ENCODE data around the gene AP3B2.
A peak's percentile ranks its signal among the peaks of the same experiment; 100 is the strongest.

Gene AP3B2

DNA sequence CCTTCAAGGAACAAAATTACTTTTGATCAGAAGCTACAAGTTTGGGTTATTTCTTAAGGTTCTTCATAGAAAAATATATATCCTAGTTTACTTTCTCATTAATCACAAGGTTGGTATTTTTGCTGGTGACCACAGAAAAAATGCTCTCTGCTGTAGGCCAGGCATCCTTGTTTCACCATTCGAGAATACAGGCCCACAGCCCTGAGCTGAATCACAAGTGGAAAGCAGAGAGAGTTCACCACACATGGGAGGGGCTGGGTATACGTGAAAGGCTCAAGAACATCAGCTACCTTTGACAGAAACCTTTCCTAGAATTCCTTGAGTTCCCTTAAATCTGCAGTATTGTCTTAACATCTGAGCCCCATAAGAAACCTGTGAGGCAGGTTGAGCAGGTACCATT lies 85.7 kb downstream of the AP3B2 start:
- Histone ChIP-seq H3K4me3 (ENCODE audit: low read depth, low read length) (no peak overlapping the region), H2BK12ac (ENCODE audit: low read length) (no peak overlapping the region), H3K27ac (ENCODE audit: low read depth, low read length) (no peak overlapping the region), H3K79me2 (ENCODE audit: control insufficient read depth, insufficient read depth, low read length, poor library complexity) (no peaks in the 10 kb centered on the region), H3K14ac (ENCODE audit: low read length) (no peak overlapping the region), H2AFZ (ENCODE audit: insufficient read depth, low read length, poor library complexity) (no peak overlapping the region), H3K9ac (ENCODE audit: low read length) (no peak overlapping the region), H4K12ac (ENCODE audit: low read depth, low read length) (no peak overlapping the region), H4K8ac (ENCODE audit: low read depth, low read length) (no peak overlapping the region), H3K18ac (ENCODE audit: low read length) (no peak overlapping the region), H3K4me1 (ENCODE audit: control insufficient read depth in 1 of 2, insufficient read depth in 2 of 2, low read length in 2 of 2) (peaks cover 6 to 9% of the 10 kb centered on the region in 2 experiments), H3K79me1 (ENCODE audit: low read length) (no peaks in the 10 kb centered on the region), H3K23ac (ENCODE audit: low read length) (no peak overlapping the region), H3K9me3 (ENCODE audit: insufficient read depth, low read depth, low read length) (no peaks in the 10 kb centered on the region), H2AK5ac (ENCODE audit: low read length) (no peak overlapping the region), H3K27me3 (ENCODE audit: insufficient read depth, low read length) (no peaks in the 10 kb centered on the region), H2BK5ac (ENCODE audit: low read depth, low read length, poor library complexity) (no peak overlapping the region), H2BK120ac (ENCODE audit: insufficient read depth, low read length, poor library complexity) (no peak overlapping the region), H4K91ac (ENCODE audit: low read depth, low read length) (no peak overlapping the region), H3K4ac (ENCODE audit: low read depth, low read length) (no peak overlapping the region), H3K36me3 (ENCODE audit: control insufficient read depth in 1 of 2, insufficient read depth in 2 of 2, low read length in 2 of 2) (no peaks in the 10 kb centered on the region), H3K4me2 (ENCODE audit: low read length) (no peak overlapping the region)
- WGBS (ENCODE audit: extremely low coverage, insufficient coverage, insufficient read length), result no CpG with 5 or more reads among the region's 2 CpGs
- DNase-seq, result peak in 1 of 2 donors; percentile 9

DNA sequence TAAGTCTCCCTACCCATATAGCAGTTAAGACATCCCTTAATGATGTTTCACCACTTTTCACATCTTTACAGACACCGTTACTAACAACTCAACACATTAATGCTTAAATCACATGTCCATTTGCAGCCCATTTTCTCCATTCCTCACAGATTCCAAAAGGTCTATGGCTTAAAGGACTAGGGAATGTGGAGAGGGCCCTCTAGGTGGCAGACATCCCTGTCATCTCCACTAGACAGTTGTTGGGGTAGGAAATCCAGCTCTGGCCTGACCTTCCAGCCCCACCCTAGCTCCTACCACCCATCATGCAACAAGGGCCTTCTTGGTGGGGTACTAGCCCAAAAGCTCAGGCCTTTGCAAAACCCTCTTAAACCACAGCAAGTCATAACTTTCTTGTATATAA lies 87.7 kb downstream of the AP3B2 start:
- H2BK12ac ChIP-seq (ENCODE audit: low read length), result no peak overlapping the region
- H3K36me3 ChIP-seq (ENCODE audit: control insufficient read depth in 1 of 2, insufficient read depth in 2 of 2, low read length in 2 of 2), result no peaks in the 10 kb centered on the region
- no peak overlapping the region for H3K4me2 ChIP-seq (ENCODE audit: low read length)
- H4K91ac ChIP-seq (ENCODE audit: low read depth, low read length), result no peak overlapping the region
- peaks cover 6 to 9% of the 10 kb centered on the region in 2 experiments for H3K4me1 ChIP-seq (ENCODE audit: control insufficient read depth in 1 of 2, insufficient read depth in 2 of 2, low read length in 2 of 2)
- no peak overlapping the region for H3K4ac ChIP-seq (ENCODE audit: low read depth, low read length)
- no peak overlapping the region for H3K18ac ChIP-seq (ENCODE audit: low read length)
- H4K8ac ChIP-seq (ENCODE audit: low read depth, low read length), result no peak overlapping the region
- no peak overlapping the region for H3K23ac ChIP-seq (ENCODE audit: low read length)
- no peak overlapping the region for H3K14ac ChIP-seq (ENCODE audit: low read length)
- no peaks in the 10 kb centered on the region for H3K79me1 ChIP-seq (ENCODE audit: low read length)
- H3K27ac ChIP-seq (ENCODE audit: low read depth, low read length), result no peak overlapping the region
- no peak overlapping the region for H3K9ac ChIP-seq (ENCODE audit: low read length)
- H2BK120ac ChIP-seq (ENCODE audit: insufficient read depth, low read length, poor library complexity), result no peak overlapping the region
- H3K9me3 ChIP-seq (ENCODE audit: insufficient read depth, low read depth, low read length), result no peaks in the 10 kb centered on the region
- H3K27me3 ChIP-seq (ENCODE audit: insufficient read depth, low read length), result no peaks in the 10 kb centered on the region
- H2BK5ac ChIP-seq (ENCODE audit: low read depth, low read length, poor library complexity), result no peak overlapping the region
- no peak overlapping the region for H4K12ac ChIP-seq (ENCODE audit: low read depth, low read length)
- no peak for DNase-seq
- no peak overlapping the region for H3K4me3 ChIP-seq (ENCODE audit: low read depth, low read length)
- no peak overlapping the region for H2AK5ac ChIP-seq (ENCODE audit: low read length)
- H2AFZ ChIP-seq (ENCODE audit: insufficient read depth, low read length, poor library complexity), result no peak overlapping the region
- WGBS (ENCODE audit: extremely low coverage, insufficient coverage, insufficient read length), result no CpG with 5 or more reads among the region's 1 CpG
- H3K79me2 ChIP-seq (ENCODE audit: control insufficient read depth, insufficient read depth, low read length, poor library complexity), result no peaks in the 10 kb centered on the region

DNA sequence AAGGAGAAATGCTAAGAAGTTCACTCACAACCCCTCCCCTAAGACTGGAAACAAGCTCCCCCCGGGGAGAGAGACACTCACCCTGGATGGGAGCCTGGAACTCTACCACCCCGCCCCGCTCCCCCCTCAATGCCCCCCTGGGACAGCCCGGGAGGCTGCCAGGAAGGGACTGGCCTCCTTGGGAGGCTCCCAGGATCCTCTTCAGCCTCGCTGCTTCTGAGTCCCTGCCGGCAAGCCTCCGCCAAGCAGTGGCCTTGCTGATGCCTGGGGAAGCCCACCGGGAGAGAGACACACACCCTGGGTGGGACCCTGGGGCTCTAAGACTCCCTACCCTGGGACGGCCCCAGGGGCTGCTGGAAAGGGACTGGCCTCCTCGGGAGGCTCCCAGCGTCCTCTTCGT lies 95.9 kb downstream of the AP3B2 start:
- no peak overlapping the region for H3K4me3 ChIP-seq (ENCODE audit: low read depth, low read length)
- WGBS (ENCODE audit: extremely low coverage, insufficient coverage, insufficient read length), result no CpG with 5 or more reads among the region's 12 CpGs
- no peak overlapping the region for H2AFZ ChIP-seq (ENCODE audit: insufficient read depth, low read length, poor library complexity)
- H3K9me3 ChIP-seq (ENCODE audit: insufficient read depth, low read depth, low read length), result no peaks in the 10 kb centered on the region
- H4K12ac ChIP-seq (ENCODE audit: low read depth, low read length), result no peak overlapping the region
- H3K36me3 ChIP-seq (ENCODE audit: control insufficient read depth in 1 of 2, insufficient read depth in 2 of 2, low read length in 2 of 2), result no peaks in the 10 kb centered on the region
- no peak overlapping the region for H2BK5ac ChIP-seq (ENCODE audit: low read depth, low read length, poor library complexity)
- H2AK5ac ChIP-seq (ENCODE audit: low read length), result no peak overlapping the region
- no peak overlapping the region for H3K27ac ChIP-seq (ENCODE audit: low read depth, low read length)
- no peak overlapping the region for H3K14ac ChIP-seq (ENCODE audit: low read length)
- H3K4me1 ChIP-seq (ENCODE audit: control insufficient read depth in 1 of 2, insufficient read depth in 2 of 2, low read length in 2 of 2), result no peaks in the 10 kb centered on the region
- H4K91ac ChIP-seq (ENCODE audit: low read depth, low read length), result no peak overlapping the region
- no peak overlapping the region for H3K4ac ChIP-seq (ENCODE audit: low read depth, low read length)
- no peaks in the 10 kb centered on the region for H3K79me2 ChIP-seq (ENCODE audit: control insufficient read depth, insufficient read depth, low read length, poor library complexity)
- H2BK12ac ChIP-seq (ENCODE audit: low read length), result no peak overlapping the region
- H3K79me1 ChIP-seq (ENCODE audit: low read length), result no peaks in the 10 kb centered on the region
- no peak overlapping the region for H3K9ac ChIP-seq (ENCODE audit: low read length)
- no peak overlapping the region for H3K4me2 ChIP-seq (ENCODE audit: low read length)
- no peak overlapping the region for H3K18ac ChIP-seq (ENCODE audit: low read length)
- no peak overlapping the region for H4K8ac ChIP-seq (ENCODE audit: low read depth, low read length)
- no peak overlapping the region for H3K23ac ChIP-seq (ENCODE audit: low read length)
- H2BK120ac ChIP-seq (ENCODE audit: insufficient read depth, low read length, poor library complexity), result no peak overlapping the region
- DNase-seq, result no peak
- H3K27me3 ChIP-seq (ENCODE audit: insufficient read depth, low read length), result no peaks in the 10 kb centered on the region

DNA sequence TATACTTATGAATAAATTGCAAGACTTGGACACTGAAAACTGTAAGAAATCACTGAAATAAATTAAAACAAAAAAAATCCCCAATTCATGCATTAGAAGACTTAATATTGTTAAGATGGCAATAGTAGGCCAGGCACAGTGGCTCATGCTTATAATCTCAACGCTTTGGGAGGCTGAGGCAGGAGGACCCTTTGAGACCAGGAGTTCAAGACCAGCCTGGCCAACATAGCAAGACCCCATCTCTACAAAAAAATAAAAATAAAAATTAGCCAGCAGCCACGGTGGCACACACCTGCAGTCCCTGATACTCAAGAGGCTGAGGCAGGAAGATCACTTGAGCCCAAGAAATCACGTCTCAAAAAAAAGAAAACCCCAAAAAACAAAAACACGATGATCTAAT lies 98.3 kb downstream of the AP3B2 start:
- no peak overlapping the region for H2BK12ac ChIP-seq (ENCODE audit: low read length)
- H3K36me3 ChIP-seq (ENCODE audit: control insufficient read depth in 1 of 2, insufficient read depth in 2 of 2, low read length in 2 of 2), result no peaks in the 10 kb centered on the region
- no peak overlapping the region for H4K12ac ChIP-seq (ENCODE audit: low read depth, low read length)
- no peak overlapping the region for H4K91ac ChIP-seq (ENCODE audit: low read depth, low read length)
- H3K4me2 ChIP-seq (ENCODE audit: low read length), result no peak overlapping the region
- no peaks in the 10 kb centered on the region for H3K4me1 ChIP-seq (ENCODE audit: control insufficient read depth in 1 of 2, insufficient read depth in 2 of 2, low read length in 2 of 2)
- H3K4ac ChIP-seq (ENCODE audit: low read depth, low read length), result no peak overlapping the region
- H3K79me1 ChIP-seq (ENCODE audit: low read length), result no peaks in the 10 kb centered on the region
- no peak overlapping the region for H2BK5ac ChIP-seq (ENCODE audit: low read depth, low read length, poor library complexity)
- H3K23ac ChIP-seq (ENCODE audit: low read length), result no peak overlapping the region
- WGBS (ENCODE audit: extremely low coverage, insufficient coverage, insufficient read length), result no CpG with 5 or more reads among the region's 4 CpGs
- H3K4me3 ChIP-seq (ENCODE audit: low read depth, low read length), result no peak overlapping the region
- no peak overlapping the region for H3K18ac ChIP-seq (ENCODE audit: low read length)
- no peak overlapping the region for H3K14ac ChIP-seq (ENCODE audit: low read length)
- no peak overlapping the region for H3K9ac ChIP-seq (ENCODE audit: low read length)
- H3K27me3 ChIP-seq (ENCODE audit: insufficient read depth, low read length), result no peaks in the 10 kb centered on the region
- no peak overlapping the region for H2AK5ac ChIP-seq (ENCODE audit: low read length)
- no peaks in the 10 kb centered on the region for H3K9me3 ChIP-seq (ENCODE audit: insufficient read depth, low read depth, low read length)
- DNase-seq, result no peak
- no peak overlapping the region for H4K8ac ChIP-seq (ENCODE audit: low read depth, low read length)
- H2BK120ac ChIP-seq (ENCODE audit: insufficient read depth, low read length, poor library complexity), result no peak overlapping the region
- no peaks in the 10 kb centered on the region for H3K79me2 ChIP-seq (ENCODE audit: control insufficient read depth, insufficient read depth, low read length, poor library complexity)
- H3K27ac ChIP-seq (ENCODE audit: low read depth, low read length), result no peak overlapping the region
- no peak overlapping the region for H2AFZ ChIP-seq (ENCODE audit: insufficient read depth, low read length, poor library complexity)

All from trophoblast cell (in vitro differentiated cells and primary cell).